ENCODE measurements around the gene NCAM1.
A peak's percentile ranks its signal among the peaks of the same experiment; 100 is the strongest.

Gene NCAM1

DNA sequence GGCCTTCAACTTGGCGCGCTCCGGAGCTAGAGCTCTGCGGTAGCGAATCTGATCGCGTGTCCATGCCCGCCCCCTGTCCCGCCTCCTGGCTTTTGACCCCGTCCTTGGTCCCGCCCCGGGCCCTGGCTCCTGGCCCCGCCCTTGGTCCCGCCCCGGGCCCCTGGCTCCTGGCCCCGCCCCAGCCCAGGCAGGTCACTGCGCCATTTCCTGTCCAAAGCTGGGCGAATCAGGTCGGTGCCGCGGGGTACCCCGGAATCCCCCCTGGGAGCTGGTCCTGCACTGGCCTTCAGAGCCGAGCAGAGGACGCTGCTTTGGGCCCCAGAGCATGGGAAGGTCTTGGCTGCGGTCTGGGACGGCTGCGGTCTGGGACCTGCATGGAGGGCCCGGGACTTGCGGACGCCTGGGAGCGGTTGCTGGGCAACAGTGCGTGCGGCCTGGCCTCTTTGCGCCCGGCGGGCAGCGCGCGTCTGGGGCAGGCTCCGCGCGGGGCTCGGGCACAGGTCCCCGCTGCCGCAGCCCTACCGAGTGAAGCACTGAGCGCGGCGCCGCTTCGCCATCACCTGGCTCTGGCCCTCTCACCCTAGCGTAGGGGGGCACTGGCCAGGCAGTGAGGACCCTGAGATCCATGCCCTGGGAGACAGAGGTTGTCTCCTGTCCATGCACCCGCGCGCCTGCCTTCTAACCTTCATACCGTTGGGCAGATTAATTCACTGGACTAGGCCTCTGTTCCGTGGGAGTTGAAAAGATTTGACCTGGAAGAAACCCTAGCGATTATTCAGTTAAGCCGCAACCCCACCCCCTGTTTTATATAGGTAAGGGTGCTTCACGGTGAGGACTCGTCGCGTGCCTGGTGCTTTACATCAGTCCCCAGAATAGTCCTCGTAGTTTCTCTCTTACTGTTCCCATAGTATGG, 353.4 kb downstream of the NCAM1 start, which contains the start of gene TTC12:
TTC12 (plus strand) TSS at position 195 of the 913 bp plus-strand sequence. CDS start 1,675 bp downstream, outside the sequence.
- Histone ChIP-seq H3K79me2 (ENCODE audit: low read length) (peaks cover 7% of the 10 kb centered on the region; the same call in 1 of the 2 replicates), H3K36me3 (replicated peaks; ENCODE audit: insufficient read depth, low read length) (no peaks in the 10 kb centered on the region), H3K9ac (ENCODE audit: low read length) (peak within 1 kb of the TSS; percentile 84), H3K9me2 (replicated peaks; ENCODE audit: insufficient read depth, low read length) (no peaks in the 10 kb centered on the region), H3F3A (ENCODE audit: insufficient read depth, low read length) (no peaks in the 10 kb centered on the region), H3K27me3 (replicated peaks; ENCODE audit: insufficient read depth, low read length) (no peaks in the 10 kb centered on the region), H3K4me2 (ENCODE audit: low read depth, low read length) (peak within 1 kb of the TSS; percentile 97), H3K9me3 (replicated peaks; ENCODE audit: insufficient read depth, low read length) (no peaks in the 10 kb centered on the region), H4K20me1 (ENCODE audit: insufficient read depth, low read length) (no peaks in the 10 kb centered on the region), H2AFZ (ENCODE audit: low read length) (peak within 1 kb of the TSS; percentile 93), H3K4me3 (ENCODE audit: low read length) (peak within 1 kb of the TSS; percentile 89), H3K4me1 (ENCODE audit: low read length) (peaks cover 10% of the 10 kb centered on the region), H3K27ac (ENCODE audit: low read length) (peak within 1 kb of the TSS; percentile 74; the same call in 1 of the 2 replicates)
- no peak for TF ChIP-seq EZH2 (optimal IDR thresholded peaks at IDR 0.05; ENCODE audit: low read depth, low read length)
- TF ChIP-seq, protein P1, sequence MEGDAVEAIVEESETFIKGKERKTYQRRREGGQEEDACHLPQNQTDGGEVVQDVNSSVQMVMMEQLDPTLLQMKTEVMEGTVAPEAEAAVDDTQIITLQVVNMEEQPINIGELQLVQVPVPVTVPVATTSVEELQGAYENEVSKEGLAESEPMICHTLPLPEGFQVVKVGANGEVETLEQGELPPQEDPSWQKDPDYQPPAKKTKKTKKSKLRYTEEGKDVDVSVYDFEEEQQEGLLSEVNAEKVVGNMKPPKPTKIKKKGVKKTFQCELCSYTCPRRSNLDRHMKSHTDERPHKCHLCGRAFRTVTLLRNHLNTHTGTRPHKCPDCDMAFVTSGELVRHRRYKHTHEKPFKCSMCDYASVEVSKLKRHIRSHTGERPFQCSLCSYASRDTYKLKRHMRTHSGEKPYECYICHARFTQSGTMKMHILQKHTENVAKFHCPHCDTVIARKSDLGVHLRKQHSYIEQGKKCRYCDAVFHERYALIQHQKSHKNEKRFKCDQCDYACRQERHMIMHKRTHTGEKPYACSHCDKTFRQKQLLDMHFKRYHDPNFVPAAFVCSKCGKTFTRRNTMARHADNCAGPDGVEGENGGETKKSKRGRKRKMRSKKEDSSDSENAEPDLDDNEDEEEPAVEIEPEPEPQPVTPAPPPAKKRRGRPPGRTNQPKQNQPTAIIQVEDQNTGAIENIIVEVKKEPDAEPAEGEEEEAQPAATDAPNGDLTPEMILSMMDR (IDR thresholded peaks at IDR 0.05; ENCODE audit: low read length) = no peak
- TF ChIP-seq EZH2phosphoT487 (IDR thresholded peaks at IDR 0.05; ENCODE audit: low read length) = no peak
- DNase-seq = peak; percentile 92

DNA sequence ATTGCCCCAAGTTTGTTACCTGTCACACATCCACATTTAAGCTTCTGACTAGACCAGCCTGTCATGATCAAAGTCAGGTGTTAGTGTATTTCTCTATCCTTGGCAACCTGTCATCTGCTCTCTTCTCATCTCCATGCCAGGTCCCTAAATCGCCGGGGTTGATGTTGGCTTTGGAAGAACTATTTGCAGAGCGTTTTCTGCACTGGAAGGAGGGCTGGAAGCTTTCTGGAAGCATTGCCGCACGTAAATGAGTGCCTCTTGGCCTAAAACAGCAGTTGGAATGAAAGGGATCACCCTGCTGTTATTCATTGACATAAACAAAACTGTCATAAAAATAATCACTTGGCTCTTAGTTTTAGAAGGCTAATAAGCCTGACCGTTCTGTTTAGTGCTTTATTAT, 354.6 kb downstream of the NCAM1 start:
- TF ChIP-seq EZH2phosphoT487 (IDR thresholded peaks at IDR 0.05; ENCODE audit: low read length) = no peak
- TF ChIP-seq, protein P1 (IDR thresholded peaks at IDR 0.05; ENCODE audit: low read length) = no peak
- TF ChIP-seq EZH2 (optimal IDR thresholded peaks at IDR 0.05; ENCODE audit: low read depth, low read length) = no peak
- Histone ChIP-seq H3K4me1 (ENCODE audit: low read length) (peaks cover 10% of the 10 kb centered on the region), H3K9me2 (replicated peaks; ENCODE audit: insufficient read depth, low read length) (no peaks in the 10 kb centered on the region), H3K4me2 (ENCODE audit: low read depth, low read length) (no peak overlapping the region), H3K4me3 (ENCODE audit: low read length) (no peak overlapping the region), H3F3A (ENCODE audit: insufficient read depth, low read length) (no peaks in the 10 kb centered on the region), H3K27ac (ENCODE audit: low read length) (no peak overlapping the region), H4K20me1 (ENCODE audit: insufficient read depth, low read length) (no peaks in the 10 kb centered on the region), H3K79me2 (ENCODE audit: low read length) (peaks cover 7% of the 10 kb centered on the region; the same call in 1 of the 2 replicates), H3K27me3 (replicated peaks; ENCODE audit: insufficient read depth, low read length) (no peaks in the 10 kb centered on the region), H3K9me3 (replicated peaks; ENCODE audit: insufficient read depth, low read length) (no peaks in the 10 kb centered on the region), H2AFZ (ENCODE audit: low read length) (no peak overlapping the region), H3K36me3 (replicated peaks; ENCODE audit: insufficient read depth, low read length) (no peaks in the 10 kb centered on the region), H3K9ac (ENCODE audit: low read length) (no peak overlapping the region)
- DNase-seq = no peak

GRCh38 chr11:113316256-113316655, 355.0 kb downstream of the NCAM1 start:
- H3K4me2 ChIP-seq (ENCODE audit: low read depth, low read length) = no peak overlapping the region
- H3K4me1 ChIP-seq (ENCODE audit: low read length) = peaks cover 10% of the 10 kb centered on the region
- TF ChIP-seq EZH2 (optimal IDR thresholded peaks at IDR 0.05; ENCODE audit: low read depth, low read length) = no peak
- TF ChIP-seq, protein P1 (IDR thresholded peaks at IDR 0.05; ENCODE audit: low read length) = no peak
- no peak for TF ChIP-seq EZH2phosphoT487 (IDR thresholded peaks at IDR 0.05; ENCODE audit: low read length)
- no peaks in the 10 kb centered on the region for H3K27me3 ChIP-seq (replicated peaks; ENCODE audit: insufficient read depth, low read length)
- no peak overlapping the region for H3K9ac ChIP-seq (ENCODE audit: low read length)
- no peak overlapping the region for H3K4me3 ChIP-seq (ENCODE audit: low read length)
- no peaks in the 10 kb centered on the region for H3F3A ChIP-seq (ENCODE audit: insufficient read depth, low read length)
- H3K9me3 ChIP-seq (replicated peaks; ENCODE audit: insufficient read depth, low read length) = no peaks in the 10 kb centered on the region
- H2AFZ ChIP-seq (ENCODE audit: low read length) = no peak overlapping the region
- no peaks in the 10 kb centered on the region for H3K9me2 ChIP-seq (replicated peaks; ENCODE audit: insufficient read depth, low read length)
- peaks cover 7% of the 10 kb centered on the region; the same call in 1 of the 2 replicates for H3K79me2 ChIP-seq (ENCODE audit: low read length)
- H4K20me1 ChIP-seq (ENCODE audit: insufficient read depth, low read length) = no peaks in the 10 kb centered on the region
- no peaks in the 10 kb centered on the region for H3K36me3 ChIP-seq (replicated peaks; ENCODE audit: insufficient read depth, low read length)
- no peak for DNase-seq
- H3K27ac ChIP-seq (ENCODE audit: low read length) = no peak overlapping the region
